LNCaP clone FGC (cell line): Measurements from ENCODE around the gene TESK2.

Experiments
- DNase-seq: peaks from one replicate; pipeline ENCODE4 v3.0.0-alpha.2; 2011; ENCODE audit warnings: low read depth
- H3K4me3 ChIP-seq: 2 replicates; pipeline ENCODE4 v1.5.1; 2011; ENCODE audit warnings: mild to moderate bottlenecking, low read depth, low read length, control low read depth
- CTCF ChIP-seq: IDR thresholded peaks from 2 replicates; pipeline ENCODE4 v1.5.1; 2012; ENCODE audit warnings: mild to moderate bottlenecking; ENCODE audit not compliant: control insufficient read depth, insufficient read depth; ENCODE audit errors: extremely low read depth

The TESK2 gene

GRCh38 chr1:45303520-45304310 is 187.2 kb downstream of the TESK2 start:
- H3K4me3 ChIP-seq = peak overlapping the region; percentile 73
- peak; percentile 92 for TF ChIP-seq CTCF
- peak; percentile 87 for DNase-seq

- no peak for DNase-seq
- peak overlapping the region; percentile 73 for H3K4me3 ChIP-seq
- no peak for TF ChIP-seq CTCF
Measured at GRCh38 chr1:45302505-45303150, 188.3 kb downstream of the TESK2 start.

- TF ChIP-seq CTCF = no peak
- H3K4me3 ChIP-seq = no peak overlapping the region
- DNase-seq = no peak
Measured at GRCh38 chr1:45300669-45300997, 190.3 kb downstream of the TESK2 start.

GRCh38 chr1:45299981-45300668 is 190.8 kb downstream of the TESK2 start:
- peak; percentile 48 for DNase-seq
- no peak overlapping the region for H3K4me3 ChIP-seq
- peak; percentile 81 for TF ChIP-seq CTCF

- H3K4me3 ChIP-seq = no peak overlapping the region
- no peak for TF ChIP-seq CTCF
- no peak for DNase-seq
Measured at GRCh38 chr1:45299296-45299695, 191.7 kb downstream of the TESK2 start.

GRCh38 chr1:45297666-45298356 is 193.2 kb downstream of the TESK2 start:
- no peak for TF ChIP-seq CTCF
- no peak for DNase-seq
- no peak overlapping the region for H3K4me3 ChIP-seq
